Mesangial cell (primary cell): ENCODE measurements around the gene CLASRP. TPM values are rescaled to one million over a fixed set of nuclear protein-coding genes. Genes with fewer than 3 reads are reported as not detected.

Source experiments
- total RNA-seq: library from RNA; depleted of rRNA; stranded (reverse); fragments of >200 nt; gene quantifications from 2 replicates; pipeline ENCODE4 v1.2.3, GENCODE V29; 2015

The CLASRP gene, protein sequence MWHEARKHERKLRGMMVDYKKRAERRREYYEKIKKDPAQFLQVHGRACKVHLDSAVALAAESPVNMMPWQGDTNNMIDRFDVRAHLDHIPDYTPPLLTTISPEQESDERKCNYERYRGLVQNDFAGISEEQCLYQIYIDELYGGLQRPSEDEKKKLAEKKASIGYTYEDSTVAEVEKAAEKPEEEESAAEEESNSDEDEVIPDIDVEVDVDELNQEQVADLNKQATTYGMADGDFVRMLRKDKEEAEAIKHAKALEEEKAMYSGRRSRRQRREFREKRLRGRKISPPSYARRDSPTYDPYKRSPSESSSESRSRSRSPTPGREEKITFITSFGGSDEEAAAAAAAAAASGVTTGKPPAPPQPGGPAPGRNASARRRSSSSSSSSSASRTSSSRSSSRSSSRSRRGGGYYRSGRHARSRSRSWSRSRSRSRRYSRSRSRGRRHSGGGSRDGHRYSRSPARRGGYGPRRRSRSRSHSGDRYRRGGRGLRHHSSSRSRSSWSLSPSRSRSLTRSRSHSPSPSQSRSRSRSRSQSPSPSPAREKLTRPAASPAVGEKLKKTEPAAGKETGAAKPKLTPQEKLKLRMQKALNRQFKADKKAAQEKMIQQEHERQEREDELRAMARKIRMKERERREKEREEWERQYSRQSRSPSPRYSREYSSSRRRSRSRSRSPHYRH
- 16.6 and 28.5 TPM in 2 replicates for total RNA-seq

GRCh38 chr19:45038931-45039893, at the start of gene CLASRP:
Gene CLASRP, plus strand, starts transcription at chr19:45039045. Its CDS starts 1,168 bp downstream, at chr19:45040213.

DNA sequence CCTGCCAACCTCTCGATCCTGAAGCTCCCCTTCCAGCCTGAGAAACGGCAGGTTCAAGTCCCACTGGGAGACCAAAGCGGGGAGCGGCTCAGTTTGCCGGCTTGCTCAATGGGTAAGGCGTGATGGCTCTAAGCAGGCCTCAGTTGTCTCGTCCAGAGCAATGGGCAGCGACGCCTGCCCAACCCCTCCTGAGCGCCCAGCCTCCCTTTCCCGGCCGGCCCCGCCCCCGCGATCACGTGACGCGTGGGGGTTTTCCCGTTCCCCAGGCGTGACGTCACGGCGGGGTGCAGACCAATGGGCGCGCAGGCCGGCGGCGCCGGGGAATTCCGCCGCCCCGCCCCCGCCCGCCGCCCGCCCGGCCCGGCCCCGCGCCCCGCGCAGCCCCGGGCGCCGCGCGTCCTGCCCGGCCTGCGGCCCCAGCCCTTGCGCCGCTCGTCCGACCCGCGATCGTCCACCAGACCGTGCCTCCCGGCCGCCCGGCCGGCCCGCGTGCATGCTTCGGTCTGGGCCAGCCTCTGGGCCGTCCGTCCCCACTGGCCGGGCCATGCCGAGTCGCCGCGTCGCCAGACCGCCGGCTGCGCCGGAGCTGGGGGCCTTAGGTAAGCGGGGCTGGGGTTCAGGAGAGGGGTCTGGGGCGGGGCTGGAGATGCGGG, 37.6 kb upstream of the CLASRP start, which contains the start of gene RELB:
Gene RELB (plus strand): TSS at position 378 of the 653 bp plus-strand sequence. CDS start 116 bp downstream, at position 494.

GRCh38 chr19:45076029-45076850, 37.4 kb downstream of the CLASRP start, which contains the start of gene ZNF296:
Gene ZNF296, minus strand, starts transcription at chr19:45076478. Its CDS starts 105 bp downstream, at chr19:45076373.

GRCh38 chr19:45079063-45079910, 40.4 kb downstream of the CLASRP start, which contains the start of gene GEMIN7:
Gene GEMIN7, plus strand, starts transcription at chr19:45079260. Its CDS starts 10,855 bp downstream, at chr19:45090115.

GRCh38 chr19:45092747-45093678, 54.2 kb downstream of the CLASRP start, which contains the start of gene PPP1R37:
Gene PPP1R37, plus strand, starts transcription at chr19:45093179. Its CDS starts 147 bp downstream, at chr19:45093326.

Other genes starting within 250 kb of the CLASRP start
- gene BCAM, start 229.9 kb upstream of the CLASRP start, total RNA-seq = 8.5 and 205 TPM in 2 replicates
- gene NECTIN2, start 192.7 kb upstream of the CLASRP start, total RNA-seq = 287 and 362 TPM in 2 replicates
- 52.9 and 155 TPM in 2 replicates for gene TOMM40, start 147.8 kb upstream of the CLASRP start, total RNA-seq
- 12.2 and 158 TPM in 2 replicates for gene APOE, start 133.2 kb upstream of the CLASRP start, total RNA-seq
- 6.2 and 10.8 TPM in 2 replicates for gene APOC1, start 124.4 kb upstream of the CLASRP start, total RNA-seq
- gene APOC4, start 96.8 kb upstream of the CLASRP start, total RNA-seq = not detected in 2 replicates
- not detected in 2 replicates for gene APOC2, start 93.0 kb upstream of the CLASRP start, total RNA-seq
- gene CLPTM1, start 83.7 kb upstream of the CLASRP start, total RNA-seq = 127 and 130 TPM in 2 replicates
- gene RELB, start 37.6 kb upstream of the CLASRP start, total RNA-seq = 20.0 and 35.9 TPM in 2 replicates
- gene ZNF296, start 37.4 kb downstream of the CLASRP start, total RNA-seq = 1.5 and 1.9 TPM in 2 replicates
- 38.0 and 53.8 TPM in 2 replicates for gene GEMIN7, start 40.2 kb downstream of the CLASRP start, total RNA-seq
- gene PPP1R37, start 54.1 kb downstream of the CLASRP start, total RNA-seq = 46.3 and 64.8 TPM in 2 replicates
- gene NKPD1, start 121.9 kb downstream of the CLASRP start, total RNA-seq = under 0.01 and 0.25 TPM in 2 replicates
- gene TRAPPC6A, start 139.2 kb downstream of the CLASRP start, total RNA-seq = 7.8 and 52.2 TPM in 2 replicates
- 6.5 and 8.5 TPM in 2 replicates for gene BLOC1S3, start 139.7 kb downstream of the CLASRP start, total RNA-seq
- 0.13 TPM in 1 of 2 replicates, not detected in the other for gene EXOC3L2, start 206.4 kb downstream of the CLASRP start, total RNA-seq
- 10.8 and 41.7 TPM in 2 replicates for gene MARK4, start 212.2 kb downstream of the CLASRP start, total RNA-seq